Natural killer cell treated with Interleukin-12 subunit alpha and Interleukin-12 subunit beta and Interleukin-15 and Interleukin-18, amount 100 ng/mL, for 72 hours (primary cell): ENCODE data around the gene NPRL2. TPM values are rescaled to one million over a fixed set of nuclear protein-coding genes. Genes with fewer than 3 reads are reported as not detected.

Source experiments
- ATAC-seq, 2 donors: fragments of 150-1000 bp; cut with Tn5 transposase in 1 of 2; sonication (Bioruptor Pico), chemical (Tn5 transposase) in 1 of 2; 2 replicates each; pipeline ENCODE4 v1.10.0; 2021
- DNase-seq: peaks from one replicate; pipeline ENCODE4 v3.0.0; 2022; ENCODE audit warnings: low spot score
- H3K27ac Mint-ChIP-seq, 2 donors: 1 replicate in 1 of 2; 2 replicates in 1 of 2; pipeline ENCODE4 v1.8.0; 2022; ENCODE audit warnings: mixed read lengths in 2 of 2, mild to moderate bottlenecking in 1 of 2, moderate library complexity in 1 of 2
- H3K27me3 Mint-ChIP-seq, 2 donors: 1 replicate in 1 of 2; 2 replicates in 1 of 2; pipeline ENCODE4 v1.8.0; 2022; ENCODE audit warnings: mixed read lengths in 2 of 2
- H3K36me3 Mint-ChIP-seq: one replicate; pipeline ENCODE4 v1.8.0; 2022; ENCODE audit warnings: mixed read lengths
- H3K4me1 Mint-ChIP-seq, 2 donors: 1 replicate in 1 of 2; 2 replicates in 1 of 2; pipeline ENCODE4 v1.8.0; 2022; ENCODE audit warnings: low read depth in 2 of 2, mixed read lengths in 2 of 2, mild to moderate bottlenecking in 1 of 2
- H3K4me3 Mint-ChIP-seq: one replicate; pipeline ENCODE4 v1.8.0; 2022; ENCODE audit warnings: mixed read lengths
- H3K9me3 Mint-ChIP-seq: 2 replicates; pipeline ENCODE4 v1.8.0; 2022; ENCODE audit warnings: mixed read lengths
- total RNA-seq, 2 donors: library from RNA; stranded (reverse); gene quantifications; one replicate each; pipeline ENCODE4 v1.2.3, GENCODE V29; 2022

NPRL2 gene
- total RNA-seq, 2 donors from 2014 or later, result 42.3 to 44.6 TPM

GRCh38 chr3:50337175-50337861 lies 13.3 kb downstream of the NPRL2 start:
- Mint-ChIP-seq H3K36me3 (peaks cover 7% of the 10 kb centered on the region), H3K4me3 (peak overlapping the region; percentile 97), H3K27me3 (no peaks in the 10 kb centered on the region), H3K27ac (peak overlapping the region; percentile 97), H3K4me1 (peaks cover 59 to 67% of the 10 kb centered on the region in 2 donors), H3K9me3 (no peaks in the 10 kb centered on the region)
- DNase-seq (peak; percentile 99), ATAC-seq (peak; percentile 85 to 93)

GRCh38 chr3:50336452-50337174 lies 14.0 kb downstream of the NPRL2 start:
- H3K4me3 Mint-ChIP-seq, result peak overlapping the region; percentile 97
- DNase-seq, result no peak
- no peaks in the 10 kb centered on the region for H3K9me3 Mint-ChIP-seq
- no peaks in the 10 kb centered on the region for H3K27me3 Mint-ChIP-seq
- peak overlapping the region; percentile 97 for H3K27ac Mint-ChIP-seq
- peaks cover 7% of the 10 kb centered on the region for H3K36me3 Mint-ChIP-seq
- ATAC-seq, result peak in 1 of 2 donors; percentile 45
- H3K4me1 Mint-ChIP-seq, result peaks cover 59 to 64% of the 10 kb centered on the region in 2 donors

- Mint-ChIP-seq H3K9me3 (no peaks in the 10 kb centered on the region), H3K4me1 (peaks cover 46 to 49% of the 10 kb centered on the region in 2 donors), H3K27ac (peak overlapping the region; percentile 97), H3K36me3 (peaks cover 7% of the 10 kb centered on the region), H3K4me3 (peak overlapping the region; percentile 97), H3K27me3 (no peaks in the 10 kb centered on the region)
- DNase-seq (no peak), ATAC-seq (no peak)
Measured at GRCh38 chr3:50334339-50335075, 16.1 kb downstream of the NPRL2 start.

- H3K4me3 Mint-ChIP-seq, result peak overlapping the region; percentile 97
- H3K4me1 Mint-ChIP-seq, result peaks cover 40 to 44% of the 10 kb centered on the region in 2 donors
- DNase-seq, result no peak
- peaks cover 7% of the 10 kb centered on the region for H3K36me3 Mint-ChIP-seq
- peak overlapping the region; percentile 88 to 97 for H3K27ac Mint-ChIP-seq
- H3K27me3 Mint-ChIP-seq, result no peaks in the 10 kb centered on the region
- no peaks in the 10 kb centered on the region for H3K9me3 Mint-ChIP-seq
- no peak for ATAC-seq
Measured at GRCh38 chr3:50333744-50334328, 16.7 kb downstream of the NPRL2 start.

GRCh38 chr3:50331364-50331907 lies 19.1 kb downstream of the NPRL2 start:
- H3K27me3 Mint-ChIP-seq, result no peaks in the 10 kb centered on the region
- H3K9me3 Mint-ChIP-seq, result no peaks in the 10 kb centered on the region
- DNase-seq (no peak), ATAC-seq (no peak)
- H3K4me3 Mint-ChIP-seq, result no peak overlapping the region
- peaks cover 4% of the 10 kb centered on the region for H3K36me3 Mint-ChIP-seq
- H3K27ac Mint-ChIP-seq, result no peak overlapping the region
- peaks cover 27 to 37% of the 10 kb centered on the region in 2 donors for H3K4me1 Mint-ChIP-seq

- Mint-ChIP-seq H3K9me3 (no peaks in the 10 kb centered on the region), H3K4me3 (no peak overlapping the region)
Measured at GRCh38 chr3:50330330-50330729, 20.2 kb downstream of the NPRL2 start.

GRCh38 chr3:50327943-50328691 lies 22.5 kb downstream of the NPRL2 start, which contains the start of gene TUSC2:
Gene TUSC2 (minus strand): TSS chr3:50328223. CDS start chr3:50328099, 124 bp downstream.
- Mint-ChIP-seq H3K9me3 (no peaks in the 10 kb centered on the region), H3K4me3 (peak within 1 kb of the TSS; percentile 81), H3K4me1 (peaks cover 0 to 21% of the 10 kb centered on the region in 2 donors), H3K27me3 (no peaks in the 10 kb centered on the region), H3K36me3 (no peaks in the 10 kb centered on the region), H3K27ac (peak within 1 kb of the TSS; percentile 64 to 89)
- DNase-seq (peak; percentile 95), ATAC-seq (peak; percentile 96 to 98)

More at GRCh38 chr3:50330330-50330729, 20.2 kb downstream of the NPRL2 start:
- H3K27me3 Mint-ChIP-seq, result no peaks in the 10 kb centered on the region
- no peak overlapping the region for H3K27ac Mint-ChIP-seq
- DNase-seq, result no peak
- no peaks in the 10 kb centered on the region for H3K36me3 Mint-ChIP-seq
- H3K4me1 Mint-ChIP-seq, result peaks cover 16 to 26% of the 10 kb centered on the region in 2 donors
- ATAC-seq, result no peak

GRCh38 chr3:50327129-50327528 lies 23.4 kb downstream of the NPRL2 start:
- peak overlapping the region; percentile 81 for H3K4me3 Mint-ChIP-seq
- no peak for ATAC-seq
- H3K27ac Mint-ChIP-seq, result peak overlapping the region; percentile 64 to 89
- H3K36me3 Mint-ChIP-seq, result no peaks in the 10 kb centered on the region
- DNase-seq, result peak; percentile 37
- H3K4me1 Mint-ChIP-seq, result peaks cover 0 to 20% of the 10 kb centered on the region in 2 donors
- H3K9me3 Mint-ChIP-seq, result no peaks in the 10 kb centered on the region
- no peaks in the 10 kb centered on the region for H3K27me3 Mint-ChIP-seq

- Mint-ChIP-seq H3K9me3 (no peaks in the 10 kb centered on the region), H3K27ac (peak overlapping the region in 1 of 2 donors; percentile 89), H3K4me3 (no peak overlapping the region), H3K27me3 (no peaks in the 10 kb centered on the region), H3K36me3 (no peaks in the 10 kb centered on the region), H3K4me1 (peaks cover 0 to 20% of the 10 kb centered on the region in 2 donors)
- no peak for DNase-seq
- ATAC-seq, result no peak
Measured at GRCh38 chr3:50326182-50326541, 24.4 kb downstream of the NPRL2 start.

GRCh38 chr3:50325497-50326181 lies 24.9 kb downstream of the NPRL2 start:
- H3K27me3 Mint-ChIP-seq, result no peaks in the 10 kb centered on the region
- ATAC-seq (no peak), DNase-seq (no peak)
- H3K27ac Mint-ChIP-seq, result no peak overlapping the region
- H3K9me3 Mint-ChIP-seq, result no peaks in the 10 kb centered on the region
- H3K36me3 Mint-ChIP-seq, result no peaks in the 10 kb centered on the region
- no peak overlapping the region for H3K4me3 Mint-ChIP-seq
- peaks cover under 1 to 21% of the 10 kb centered on the region in 2 donors for H3K4me1 Mint-ChIP-seq

GRCh38 chr3:50325113-50325480 lies 25.5 kb downstream of the NPRL2 start:
- DNase-seq, result no peak
- Mint-ChIP-seq H3K4me3 (no peak overlapping the region), H3K36me3 (no peaks in the 10 kb centered on the region), H3K4me1 (peaks cover 6 to 27% of the 10 kb centered on the region in 2 donors), H3K27ac (no peak overlapping the region), H3K9me3 (no peaks in the 10 kb centered on the region), H3K27me3 (no peaks in the 10 kb centered on the region)
- ATAC-seq, result no peak

GRCh38 chr3:50324351-50325112 lies 26.0 kb downstream of the NPRL2 start:
- H3K27me3 Mint-ChIP-seq, result no peaks in the 10 kb centered on the region
- no peaks in the 10 kb centered on the region for H3K36me3 Mint-ChIP-seq
- H3K9me3 Mint-ChIP-seq, result no peaks in the 10 kb centered on the region
- H3K4me3 Mint-ChIP-seq, result no peak overlapping the region
- no peak overlapping the region for H3K27ac Mint-ChIP-seq
- DNase-seq (peak; percentile 62), ATAC-seq (no peak)
- H3K4me1 Mint-ChIP-seq, result peaks cover 9 to 30% of the 10 kb centered on the region in 2 donors
